Measurements from ENCODE around the gene CLIC3. TPM values are rescaled to one million over a fixed set of nuclear protein-coding genes. Genes with fewer than 3 reads are reported as not detected.

Gene CLIC3
- total RNA-seq, 1 donor from 2014 or later, result not detected

GRCh38 chr9:136983167-136983566 lies 13.2 kb downstream of the CLIC3 start:
- no peak for ATAC-seq
- DNase-seq (ENCODE audit: low spot score), result no peak

- no peak for DNase-seq (ENCODE audit: low spot score)
- ATAC-seq, result no peak
These were observed 13.9 kb downstream of the CLIC3 start, which contains the start of gene LCNL1 for GRCh38 chr9:136982232-136983051. Gene LCNL1, plus strand, starts transcription at chr9:136982993. Its CDS starts 594 bp downstream, at chr9:136983587.

GRCh38 chr9:136981588-136982231 lies 14.7 kb downstream of the CLIC3 start:
- ATAC-seq (peak; percentile 21), DNase-seq (ENCODE audit: low spot score) (no peak)

- DNase-seq (ENCODE audit: low spot score), result no peak
- no peak for ATAC-seq
These were observed 15.5 kb downstream of the CLIC3 start for GRCh38 chr9:136980669-136981478.

- DNase-seq (ENCODE audit: low spot score), result no peak
- no peak for ATAC-seq
These were observed 16.4 kb downstream of the CLIC3 start for GRCh38 chr9:136979769-136980587.

- ATAC-seq, result no peak
- DNase-seq (ENCODE audit: low spot score), result no peak
These were observed 17.4 kb downstream of the CLIC3 start for GRCh38 chr9:136978865-136979544.

GRCh38 chr9:136978073-136978864 lies 18.1 kb downstream of the CLIC3 start:
- DNase-seq (ENCODE audit: low spot score), result no peak
- ATAC-seq, result peak; percentile 56

- no peak for ATAC-seq
- no peak for DNase-seq (ENCODE audit: low spot score)
These were observed 18.7 kb downstream of the CLIC3 start for GRCh38 chr9:136977649-136978072.

- no peak for ATAC-seq
- no peak for DNase-seq (ENCODE audit: low spot score)
These were observed 19.1 kb downstream of the CLIC3 start, which contains the start of gene PTGDS for GRCh38 chr9:136977223-136977622. Gene PTGDS, plus strand, starts transcription at chr9:136977504. Its CDS starts 75 bp downstream, at chr9:136977579.

GRCh38 chr9:136975644-136976043 lies 20.7 kb downstream of the CLIC3 start:
- DNase-seq (ENCODE audit: low spot score) (no peak), ATAC-seq (no peak)

GRCh38 chr9:136974817-136975535 lies 21.4 kb downstream of the CLIC3 start:
- DNase-seq (ENCODE audit: low spot score), result no peak
- no peak for ATAC-seq

- no peak for ATAC-seq
- no peak for DNase-seq (ENCODE audit: low spot score)
These were observed 22.4 kb downstream of the CLIC3 start for GRCh38 chr9:136973618-136974617.

GRCh38 chr9:136972743-136973142 lies 23.6 kb downstream of the CLIC3 start:
- ATAC-seq (no peak), DNase-seq (ENCODE audit: low spot score) (no peak)

GRCh38 chr9:136972335-136972734 lies 24.0 kb downstream of the CLIC3 start:
- no peak for ATAC-seq
- DNase-seq (ENCODE audit: low spot score), result no peak

GRCh38 chr9:136971746-136972145 lies 24.6 kb downstream of the CLIC3 start:
- no peak for ATAC-seq
- no peak for DNase-seq (ENCODE audit: low spot score)

GRCh38 chr9:136970361-136970760 lies 26.0 kb downstream of the CLIC3 start:
- ATAC-seq, result no peak

GRCh38 chr9:136969774-136970173 lies 26.6 kb downstream of the CLIC3 start:
- DNase-seq (ENCODE audit: low spot score), result no peak
- no peak for ATAC-seq

More at GRCh38 chr9:136970361-136970760, 26.0 kb downstream of the CLIC3 start:
- DNase-seq (ENCODE audit: low spot score), result no peak

Data from left lobe of liver (tissue), 2 donors.